ENCODE measurements around the gene PDCD1.

DNA sequence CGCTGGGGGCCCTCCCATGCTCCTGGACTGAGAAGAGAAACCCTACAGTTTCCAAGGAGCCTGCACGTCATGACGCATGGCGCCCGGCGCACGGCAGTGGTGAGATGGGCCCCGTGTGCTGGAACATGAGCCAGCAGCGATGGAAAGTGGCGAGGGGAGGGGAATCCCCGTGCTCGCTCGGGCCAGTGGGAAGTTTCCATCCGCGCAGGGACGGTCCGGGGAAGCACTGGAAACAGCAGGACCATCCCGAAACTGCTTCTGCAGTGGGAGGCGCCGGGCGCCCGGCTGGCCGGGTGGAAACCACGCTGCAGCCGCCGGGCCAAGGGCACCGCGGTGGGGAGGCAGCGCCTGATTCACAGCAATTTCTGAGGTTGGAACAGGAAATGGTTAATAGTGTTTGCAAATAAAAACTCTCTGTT, 4.9 kb upstream of the PDCD1 start:
- no peak for TF ChIP-seq POLR2A (IDR thresholded peaks at IDR 0.05)
- TF ChIP-seq, protein P1, sequence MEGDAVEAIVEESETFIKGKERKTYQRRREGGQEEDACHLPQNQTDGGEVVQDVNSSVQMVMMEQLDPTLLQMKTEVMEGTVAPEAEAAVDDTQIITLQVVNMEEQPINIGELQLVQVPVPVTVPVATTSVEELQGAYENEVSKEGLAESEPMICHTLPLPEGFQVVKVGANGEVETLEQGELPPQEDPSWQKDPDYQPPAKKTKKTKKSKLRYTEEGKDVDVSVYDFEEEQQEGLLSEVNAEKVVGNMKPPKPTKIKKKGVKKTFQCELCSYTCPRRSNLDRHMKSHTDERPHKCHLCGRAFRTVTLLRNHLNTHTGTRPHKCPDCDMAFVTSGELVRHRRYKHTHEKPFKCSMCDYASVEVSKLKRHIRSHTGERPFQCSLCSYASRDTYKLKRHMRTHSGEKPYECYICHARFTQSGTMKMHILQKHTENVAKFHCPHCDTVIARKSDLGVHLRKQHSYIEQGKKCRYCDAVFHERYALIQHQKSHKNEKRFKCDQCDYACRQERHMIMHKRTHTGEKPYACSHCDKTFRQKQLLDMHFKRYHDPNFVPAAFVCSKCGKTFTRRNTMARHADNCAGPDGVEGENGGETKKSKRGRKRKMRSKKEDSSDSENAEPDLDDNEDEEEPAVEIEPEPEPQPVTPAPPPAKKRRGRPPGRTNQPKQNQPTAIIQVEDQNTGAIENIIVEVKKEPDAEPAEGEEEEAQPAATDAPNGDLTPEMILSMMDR (IDR thresholded peaks at IDR 0.05): no peak

All from thyroid gland (tissue), 4 donors.